Hepatocyte (in vitro differentiated cells): ENCODE results near the gene SUB1. TPM values are rescaled to one million over a fixed set of nuclear protein-coding genes. Genes with fewer than 3 reads are reported as not detected.

Experiments used
- DNase-seq: peaks from one replicate; pipeline ENCODE4 v3.0.0-alpha.2; 2016; ENCODE audit warnings: low spot score
- H2AFZ ChIP-seq: fragments of 200-600 bp; sonication (generic); 2 replicates; pipeline ENCODE4 v1.6.0; 2016; ENCODE audit warnings: antibody characterized with exemption, mild to moderate bottlenecking
- H3K27ac ChIP-seq: fragments of 200-600 bp; sonication (generic); 2 replicates; pipeline ENCODE4 v1.5.1; 2016; ENCODE audit warnings: mild to moderate bottlenecking
- H3K27me3 ChIP-seq: fragments of 200-600 bp; sonication (generic); 2 replicates; pipeline ENCODE4 v1.6.1; 2016
- H3K36me3 ChIP-seq: fragments of 200-600 bp; sonication (generic); replicated peaks from 2 replicates; pipeline ENCODE4 v1.5.1; 2016; ENCODE audit warnings: low read depth; ENCODE audit not compliant: insufficient read depth
- H3K4me1 ChIP-seq: fragments of 200-600 bp; sonication (generic); 2 replicates; pipeline ENCODE4 v1.5.1; 2016; ENCODE audit warnings: mild to moderate bottlenecking, moderate library complexity; ENCODE audit not compliant: insufficient read depth
- H3K4me2 ChIP-seq: fragments of 200-600 bp; sonication (generic); 2 replicates; pipeline ENCODE4 v1.6.0; 2016
- H3K4me3 ChIP-seq: fragments of 200-600 bp; sonication (generic); 2 replicates; pipeline ENCODE4 v1.5.1; 2016; ENCODE audit warnings: mild to moderate bottlenecking
- H3K79me2 ChIP-seq: fragments of 200-600 bp; sonication (generic); 2 replicates; pipeline ENCODE4 v1.6.0; 2017; ENCODE audit warnings: mild to moderate bottlenecking
- H3K9me2 ChIP-seq: fragments of 200-600 bp; sonication (generic); replicated peaks from 2 replicates; pipeline ENCODE4 v1.6.0; 2017; ENCODE audit warnings: mild to moderate bottlenecking; ENCODE audit not compliant: insufficient read depth
- H3K9me3 ChIP-seq: fragments of 200-600 bp; sonication (generic); 2 replicates; pipeline ENCODE4 v1.5.1; 2016; ENCODE audit warnings: low read depth, mild to moderate bottlenecking
- H4K20me1 ChIP-seq: fragments of 200-600 bp; sonication (generic); 2 replicates; pipeline ENCODE4 v1.6.0; 2016; ENCODE audit warnings: mild to moderate bottlenecking; ENCODE audit not compliant: insufficient read depth, poor library complexity, severe bottlenecking
- EZH2 ChIP-seq: fragments of 200-600 bp; sonication (generic); IDR thresholded peaks from 2 replicates; pipeline ENCODE4 v1.6.1; 2016; ENCODE audit warnings: antibody characterized with exemption, mild to moderate bottlenecking, borderline replicate concordance
- EZH2phosphoT487 ChIP-seq: fragments of 200-600 bp; sonication (generic); IDR thresholded peaks from one replicate; pipeline ENCODE4 v1.6.1; 2018; ENCODE audit warnings: antibody characterized with exemption, mild to moderate bottlenecking, low read depth, moderate library complexity; ENCODE audit not compliant: unreplicated experiment, severe bottlenecking
- WGBS: methylation state at CpG from one replicate; pipeline ENCODE4 v1.1.6; 2016; ENCODE audit warnings: low lambda C conversion rate; ENCODE audit errors: missing lambda C conversion rate; 5-methylcytosine and 5-hydroxymethylcytosine counted together
- polyA plus RNA-seq: library from polyadenylated mRNA; unstranded; fragments of >200 nt; fragmentation: Nextera tagmentation; extraction: Ambion mirVana; gene quantifications from 2 replicates; pipeline ENCODE4 v1.2.1, GENCODE V29; 2016
- total RNA-seq: library from RNA; depleted of rRNA; stranded (reverse); fragments of >200 nt; gene quantifications from 2 replicates; pipeline ENCODE4 v1.2.3, GENCODE V29; 2014
- TF ChIP-seq, protein P1 (sequence below): fragments of 200-600 bp; sonication (generic); IDR thresholded peaks from 2 replicates; pipeline ENCODE4 v1.5.1; 2016; ENCODE audit warnings: antibody characterized with exemption, mild to moderate bottlenecking; ENCODE audit not compliant: poor library complexity

Gene SUB1
- total and polyA plus RNA-seq, 2 experiments from 2014 or later = 340 to 394 TPM

- no peak overlapping the region for H3K4me3 ChIP-seq
- H3K9me3 ChIP-seq = no peaks in the 10 kb centered on the region
- H3K4me2 ChIP-seq = no peak overlapping the region
- no peaks in the 10 kb centered on the region for H3K36me3 ChIP-seq
- 62% methylated on average over 3 of the region's 3 CpGs for WGBS
- DNase-seq = peak; percentile 45
- peaks cover 7% of the 10 kb centered on the region for H3K4me1 ChIP-seq
- no peaks in the 10 kb centered on the region for H3K9me2 ChIP-seq
- H3K27ac ChIP-seq = peak overlapping the region; percentile 77
- H3K27me3 ChIP-seq = no peaks in the 10 kb centered on the region
- no peaks in the 10 kb centered on the region for H4K20me1 ChIP-seq
- no peak for TF ChIP-seq EZH2
- TF ChIP-seq, protein P1, sequence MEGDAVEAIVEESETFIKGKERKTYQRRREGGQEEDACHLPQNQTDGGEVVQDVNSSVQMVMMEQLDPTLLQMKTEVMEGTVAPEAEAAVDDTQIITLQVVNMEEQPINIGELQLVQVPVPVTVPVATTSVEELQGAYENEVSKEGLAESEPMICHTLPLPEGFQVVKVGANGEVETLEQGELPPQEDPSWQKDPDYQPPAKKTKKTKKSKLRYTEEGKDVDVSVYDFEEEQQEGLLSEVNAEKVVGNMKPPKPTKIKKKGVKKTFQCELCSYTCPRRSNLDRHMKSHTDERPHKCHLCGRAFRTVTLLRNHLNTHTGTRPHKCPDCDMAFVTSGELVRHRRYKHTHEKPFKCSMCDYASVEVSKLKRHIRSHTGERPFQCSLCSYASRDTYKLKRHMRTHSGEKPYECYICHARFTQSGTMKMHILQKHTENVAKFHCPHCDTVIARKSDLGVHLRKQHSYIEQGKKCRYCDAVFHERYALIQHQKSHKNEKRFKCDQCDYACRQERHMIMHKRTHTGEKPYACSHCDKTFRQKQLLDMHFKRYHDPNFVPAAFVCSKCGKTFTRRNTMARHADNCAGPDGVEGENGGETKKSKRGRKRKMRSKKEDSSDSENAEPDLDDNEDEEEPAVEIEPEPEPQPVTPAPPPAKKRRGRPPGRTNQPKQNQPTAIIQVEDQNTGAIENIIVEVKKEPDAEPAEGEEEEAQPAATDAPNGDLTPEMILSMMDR = no peak
- TF ChIP-seq EZH2phosphoT487 = no peak
- H2AFZ ChIP-seq = no peak overlapping the region
- H3K79me2 ChIP-seq = no peaks in the 10 kb centered on the region
Observed at GRCh38 chr5:32574540-32575175, 10.7 kb upstream of the SUB1 start.

DNA sequence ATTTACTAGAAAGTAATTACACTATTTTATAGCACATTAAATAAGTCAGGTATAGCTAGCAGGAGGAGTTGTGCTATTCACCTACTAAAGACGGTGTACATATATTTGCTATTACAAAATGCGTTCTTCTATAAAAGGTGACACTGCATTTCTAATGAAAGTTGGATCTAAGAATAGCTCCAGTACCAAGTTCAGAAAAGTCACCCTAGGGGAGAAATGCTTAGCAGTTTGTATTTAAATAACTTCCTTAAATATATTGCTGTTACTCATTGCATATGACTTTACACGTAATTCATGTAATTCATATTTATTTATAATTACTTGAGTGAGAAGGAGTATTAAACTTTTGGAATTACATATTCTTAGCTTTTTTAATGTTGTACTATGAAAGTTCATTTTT lies 7.0 kb upstream of the SUB1 start:
- Histone ChIP-seq H3K36me3 (no peaks in the 10 kb centered on the region), H4K20me1 (no peaks in the 10 kb centered on the region), H3K27me3 (no peaks in the 10 kb centered on the region), H3K9me3 (no peaks in the 10 kb centered on the region), H3K4me3 (no peak overlapping the region), H3K79me2 (no peaks in the 10 kb centered on the region), H2AFZ (no peak overlapping the region), H3K4me1 (peaks cover 7% of the 10 kb centered on the region), H3K9me2 (no peaks in the 10 kb centered on the region), H3K27ac (no peak overlapping the region), H3K4me2 (no peak overlapping the region)
- TF ChIP-seq EZH2phosphoT487 = no peak
- TF ChIP-seq EZH2 = no peak
- TF ChIP-seq, protein P1 = no peak
- DNase-seq = no peak
- 96% methylated on average over 3 of the region's 3 CpGs for WGBS

DNA sequence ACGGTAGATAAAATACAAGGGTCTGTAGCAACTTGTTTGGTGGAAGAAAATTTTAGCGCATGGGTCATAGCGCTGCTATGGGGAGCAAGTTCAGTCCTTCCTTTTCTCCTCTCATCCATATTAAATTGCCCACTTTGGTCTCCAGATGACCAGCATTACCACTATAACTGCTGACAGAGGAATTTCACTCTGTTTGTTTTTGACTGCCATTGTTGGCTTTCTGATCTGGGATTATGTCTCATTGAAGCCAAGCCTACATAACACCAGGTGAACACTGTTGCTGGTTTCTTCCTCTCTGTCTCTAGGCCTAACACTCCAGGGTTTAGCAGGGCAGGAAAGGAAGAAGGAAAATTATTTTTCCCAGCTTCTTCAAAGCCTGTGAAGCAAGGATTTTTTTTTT lies 6.6 kb upstream of the SUB1 start:
- H3K4me3 ChIP-seq = no peak overlapping the region
- H3K4me1 ChIP-seq = peaks cover 7% of the 10 kb centered on the region
- H2AFZ ChIP-seq = no peak overlapping the region
- WGBS = 96% methylated on average over 3 of the region's 3 CpGs
- TF ChIP-seq, protein P1 = no peak
- TF ChIP-seq EZH2phosphoT487 (no peak), EZH2 (no peak)
- no peaks in the 10 kb centered on the region for H4K20me1 ChIP-seq
- no peaks in the 10 kb centered on the region for H3K9me3 ChIP-seq
- H3K4me2 ChIP-seq = no peak overlapping the region
- no peak overlapping the region for H3K27ac ChIP-seq
- no peak for DNase-seq
- H3K36me3 ChIP-seq = no peaks in the 10 kb centered on the region
- no peaks in the 10 kb centered on the region for H3K79me2 ChIP-seq
- no peaks in the 10 kb centered on the region for H3K9me2 ChIP-seq
- H3K27me3 ChIP-seq = no peaks in the 10 kb centered on the region
